Fibroblast of lung (primary cell): ENCODE results near the gene BCL6B. TPM values are rescaled to one million over a fixed set of nuclear protein-coding genes. Genes with fewer than 3 reads are reported as not detected.
A peak's percentile ranks its signal among the peaks of the same experiment; 100 is the strongest.

Experiments
- DNase-seq, 2 donors: peaks; one replicate each; pipeline versions ENCODE4 v3.0.0 to v3.0.0-alpha.2; 2010; ENCODE audit warnings: low read depth in 2 of 2
- H2AFZ ChIP-seq: 2 replicates; pipeline ENCODE4 v1.5.1; 2012; ENCODE audit warnings: low read length, control low read depth, inconsistent platforms
- H3K27ac ChIP-seq: 2 replicates; pipeline ENCODE4 v1.5.1; 2011; ENCODE audit warnings: low read length, control low read depth; ENCODE audit not compliant: insufficient read depth
- H3K27me3 ChIP-seq: 2 replicates; pipeline ENCODE4 v1.5.1; 2011; ENCODE audit warnings: mild to moderate bottlenecking, low read length; ENCODE audit not compliant: control insufficient read depth, insufficient read depth
- H3K36me3 ChIP-seq: 2 replicates; pipeline ENCODE4 v1.5.1; 2011; ENCODE audit warnings: low read length; ENCODE audit not compliant: control insufficient read depth, insufficient read depth
- H3K4me1 ChIP-seq: 2 replicates; pipeline ENCODE4 v1.5.1; 2011; ENCODE audit warnings: low read length; ENCODE audit not compliant: control insufficient read depth, insufficient read depth; ENCODE audit errors: extremely low read depth
- H3K4me2 ChIP-seq: 2 replicates; pipeline ENCODE4 v1.5.1; 2011; ENCODE audit warnings: low read length, control low read depth; ENCODE audit not compliant: insufficient read depth; ENCODE audit errors: extremely low read depth
- H3K4me3 ChIP-seq, 4 experiments: fragments of 200-600 bp in 1 of 4; sonication (generic) in 1 of 4; replicated peaks in 1 of 4; 2 replicates each; pipeline ENCODE4 v1.5.1; 2011 to 2016; ENCODE audit warnings: low read length in 4 of 4, low read depth in 3 of 4, mild to moderate bottlenecking in 3 of 4, control low read depth in 2 of 4, inconsistent platforms in 1 of 4, mixed read lengths in 1 of 4; ENCODE audit not compliant: insufficient read depth in 1 of 4; ENCODE audit errors: control extremely low read depth in 1 of 4
- H3K79me2 ChIP-seq: 2 replicates; pipeline ENCODE4 v1.5.1; 2012; ENCODE audit warnings: mild to moderate bottlenecking, low read length, inconsistent platforms; ENCODE audit not compliant: control insufficient read depth, insufficient read depth
- H3K9ac ChIP-seq: 2 replicates; pipeline ENCODE4 v1.5.1; 2011; ENCODE audit warnings: mild to moderate bottlenecking, low read length, control low read depth; ENCODE audit not compliant: insufficient read depth
- H3K9me3 ChIP-seq: 2 replicates; pipeline ENCODE4 v1.5.1; 2012; ENCODE audit warnings: low read depth, low read length; ENCODE audit not compliant: control insufficient read depth, insufficient read depth
- H4K20me1 ChIP-seq: 2 replicates; pipeline ENCODE4 v1.5.1; 2011; ENCODE audit warnings: low read length; ENCODE audit not compliant: control insufficient read depth, insufficient read depth; ENCODE audit errors: extremely low read depth
- CTCF ChIP-seq, 2 donors: IDR thresholded peaks in 1 of 2; conservative IDR thresholded peaks in 1 of 2; 1 replicate in 1 of 2; 2 replicates in 1 of 2; pipeline ENCODE4 v1.5.1; 2011 to 2012; ENCODE audit warnings: low read length in 2 of 2, control low read depth in 1 of 2, inconsistent platforms in 1 of 2, low read depth in 1 of 2, mild to moderate bottlenecking in 1 of 2
- EZH2 ChIP-seq: IDR thresholded peaks from 2 replicates; pipeline ENCODE4 v1.5.1; 2012; ENCODE audit warnings: low read length, control low read depth, mild to moderate bottlenecking; ENCODE audit errors: missing control alignments
- polyA plus RNA-seq, 2 donors: library from polyadenylated mRNA; depleted of rRNA in 1 of 2; stranded (reverse) in 1 of 2; unstranded in 1 of 2; fragments of >200 nt; gene quantifications; 2 replicates each; pipeline ENCODE4 v1.2.1, GENCODE V29; 2011 to 2012; ENCODE audit warnings: missing spikeins in 1 of 2
- total RNA-seq: library from RNA; depleted of rRNA; stranded (reverse); fragments of >200 nt; gene quantifications from 2 replicates; pipeline ENCODE4 v1.2.1, GENCODE V29; 2014

Gene BCL6B
- total and polyA plus RNA-seq, 2 donors (not counting 1 experiment from before 2014, with no cell fraction given): 0.02 to 0.50 TPM

- Histone ChIP-seq H3K27ac (no peak overlapping the region), H4K20me1 (no peaks in the 10 kb centered on the region), H3K4me3 (peak overlapping the region in 2 of 4 experiments; percentile 89 to 99), H3K79me2 (peaks cover 50% of the 10 kb centered on the region), H2AFZ (no peak overlapping the region), H3K9me3 (no peaks in the 10 kb centered on the region), H3K27me3 (no peaks in the 10 kb centered on the region), H3K9ac (no peak overlapping the region), H3K4me2 (peak overlapping the region; percentile 82), H3K36me3 (peaks cover 3% of the 10 kb centered on the region), H3K4me1 (peaks cover 7% of the 10 kb centered on the region)
- no peak for DNase-seq
- no peak for TF ChIP-seq CTCF (conservative IDR thresholded peaks at IDR 0.05 in 1 of 2, IDR thresholded peaks at IDR 0.05 in 1 of 2; ENCODE audit: low read depth in 1 of 2, low read length in 2 of 2)
- TF ChIP-seq EZH2: no peak
These were observed 12.3 kb upstream of the BCL6B start for GRCh38 chr17:7010523-7010922.

GRCh38 chr17:7011415-7011814, 11.4 kb upstream of the BCL6B start:
- H3K36me3 ChIP-seq: peaks cover 3% of the 10 kb centered on the region
- H3K9ac ChIP-seq: peak overlapping the region; percentile 98
- no peaks in the 10 kb centered on the region for H4K20me1 ChIP-seq
- peaks cover 50% of the 10 kb centered on the region for H3K79me2 ChIP-seq
- DNase-seq: no peak
- peaks cover 12% of the 10 kb centered on the region for H3K4me1 ChIP-seq
- H3K4me2 ChIP-seq: peak overlapping the region; percentile 82
- TF ChIP-seq EZH2 (no peak), CTCF (conservative IDR thresholded peaks at IDR 0.05 in 1 of 2, IDR thresholded peaks at IDR 0.05 in 1 of 2; ENCODE audit: low read depth in 1 of 2, low read length in 2 of 2) (no peak)
- peak overlapping the region; percentile 100 for H3K27ac ChIP-seq
- H3K4me3 ChIP-seq: peak overlapping the region; percentile 81 to 99 (median 92)
- no peaks in the 10 kb centered on the region for H3K9me3 ChIP-seq
- H3K27me3 ChIP-seq: no peaks in the 10 kb centered on the region
- no peak overlapping the region for H2AFZ ChIP-seq

- H3K36me3 ChIP-seq: peaks cover 3% of the 10 kb centered on the region
- no peak for DNase-seq
- peaks cover 12% of the 10 kb centered on the region for H3K4me1 ChIP-seq
- H3K9me3 ChIP-seq: no peaks in the 10 kb centered on the region
- H2AFZ ChIP-seq: peak overlapping the region; percentile 87
- H3K9ac ChIP-seq: peak overlapping the region; percentile 98
- H4K20me1 ChIP-seq: no peaks in the 10 kb centered on the region
- peaks cover 50% of the 10 kb centered on the region for H3K79me2 ChIP-seq
- TF ChIP-seq CTCF (conservative IDR thresholded peaks at IDR 0.05 in 1 of 2, IDR thresholded peaks at IDR 0.05 in 1 of 2; ENCODE audit: low read depth in 1 of 2, low read length in 2 of 2) (no peak), EZH2 (no peak)
- peak overlapping the region; percentile 82 for H3K4me2 ChIP-seq
- peak overlapping the region; percentile 100 for H3K27ac ChIP-seq
- no peaks in the 10 kb centered on the region for H3K27me3 ChIP-seq
- peak overlapping the region; percentile 81 to 99 (median 92) for H3K4me3 ChIP-seq
These were observed 11.0 kb upstream of the BCL6B start for GRCh38 chr17:7011942-7012254.
